ENCODE data around the gene PRRG1.
"Not testable (repeated sequence)": the region's sequence is repeated elsewhere in the genome, so short reads cannot be mapped to it uniquely, and the experiment has no call there.

PRRG1 gene

DNA sequence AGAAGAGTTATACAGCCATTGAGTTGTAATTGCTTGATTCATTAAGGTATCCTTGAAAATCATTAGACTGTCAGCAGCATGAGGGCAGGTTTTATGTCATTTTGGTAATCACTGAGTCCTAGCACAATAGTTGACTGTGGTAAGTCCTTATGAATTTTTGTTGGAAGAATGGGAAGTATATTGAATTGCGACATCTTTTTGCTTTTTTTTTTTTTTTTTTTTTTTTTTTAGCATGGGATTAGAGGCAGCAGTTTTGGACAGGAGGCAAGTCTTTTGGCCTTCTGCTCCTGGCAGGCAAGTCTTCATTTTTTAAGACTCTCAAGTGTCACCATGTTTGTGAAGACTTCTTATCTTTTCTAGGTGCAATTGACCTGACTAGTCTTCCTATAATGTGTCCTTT is 29.7 kb downstream of the PRRG1 start:
- DNase-seq = no peak

DNA sequence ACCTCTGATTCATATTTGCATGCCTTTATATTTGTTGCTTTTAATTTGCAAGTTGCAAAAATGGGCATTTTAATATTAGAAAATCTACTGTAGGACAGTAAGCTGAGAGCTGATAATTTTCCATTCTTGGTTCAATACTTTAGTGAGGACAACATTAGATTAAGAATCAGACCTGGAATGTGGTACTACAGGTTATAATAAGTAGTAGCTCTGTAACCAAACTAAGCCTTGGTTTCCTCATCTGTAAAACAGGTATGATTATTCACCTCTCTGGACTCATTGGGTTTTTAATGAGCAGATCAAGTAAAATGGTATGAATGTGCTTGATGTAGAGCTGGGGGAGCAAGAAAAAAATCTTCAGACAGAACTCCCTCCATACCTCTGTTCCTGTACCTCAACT is 31.1 kb downstream of the PRRG1 start:
- no peak for DNase-seq

DNA sequence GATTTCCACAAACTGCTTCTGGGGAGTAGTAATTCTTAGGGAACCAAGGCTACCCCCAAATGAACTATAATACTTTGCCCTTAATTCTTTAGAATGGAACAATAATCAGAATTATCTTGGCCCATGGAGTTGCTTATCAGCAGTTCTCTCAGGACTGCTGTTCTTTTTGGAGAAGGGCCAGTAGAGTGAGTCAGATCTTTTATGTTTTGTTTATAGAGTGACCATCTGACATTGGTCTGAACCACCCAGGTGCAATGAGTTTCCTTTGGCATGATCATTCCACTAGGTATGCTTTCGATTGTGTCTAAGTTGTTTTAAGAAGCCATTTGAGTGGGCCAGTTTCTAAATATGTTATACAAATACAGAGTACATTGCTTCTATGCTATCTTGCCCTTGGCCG is 31.8 kb downstream of the PRRG1 start:
- DNase-seq = no peak

DNA sequence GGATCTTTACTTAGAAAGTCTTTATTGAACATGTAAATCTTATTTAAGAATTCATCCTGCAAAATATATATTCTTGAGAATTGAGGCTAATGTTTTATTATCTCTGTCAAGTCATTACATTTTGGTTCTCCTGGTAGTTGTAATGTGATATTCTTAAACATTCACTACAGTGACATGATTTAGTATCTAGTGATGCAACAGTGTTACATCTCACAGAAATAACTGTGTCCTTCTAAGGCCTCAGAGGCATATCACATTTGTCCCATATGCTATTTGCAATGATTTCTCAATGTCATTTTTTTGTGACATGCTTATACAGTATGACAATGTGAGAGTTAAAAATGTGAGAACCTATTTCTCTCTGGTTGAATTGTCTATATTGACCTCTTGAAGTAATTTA is 34.1 kb downstream of the PRRG1 start:
- no peak for DNase-seq

DNA sequence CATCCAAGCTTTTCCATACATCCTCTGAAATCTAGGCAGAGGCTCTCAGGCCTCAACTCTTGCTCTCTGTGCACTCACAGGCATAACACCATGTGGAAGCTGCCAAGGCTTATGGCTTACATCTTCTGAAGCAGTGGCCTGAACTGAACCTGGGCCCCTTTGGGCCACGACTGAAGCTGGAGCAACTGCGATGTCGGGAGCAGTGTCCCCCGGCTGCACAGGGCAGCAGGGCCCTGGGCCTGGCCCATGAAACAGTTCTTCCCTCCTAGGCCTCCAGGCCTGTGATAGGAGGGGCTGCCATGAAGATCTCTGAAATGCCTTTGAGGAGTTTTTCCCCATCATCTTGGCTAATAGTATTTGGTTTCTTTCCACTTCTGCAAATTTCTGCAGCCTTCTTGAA is 39.2 kb downstream of the PRRG1 start:
- DNase-seq = no peak

DNA sequence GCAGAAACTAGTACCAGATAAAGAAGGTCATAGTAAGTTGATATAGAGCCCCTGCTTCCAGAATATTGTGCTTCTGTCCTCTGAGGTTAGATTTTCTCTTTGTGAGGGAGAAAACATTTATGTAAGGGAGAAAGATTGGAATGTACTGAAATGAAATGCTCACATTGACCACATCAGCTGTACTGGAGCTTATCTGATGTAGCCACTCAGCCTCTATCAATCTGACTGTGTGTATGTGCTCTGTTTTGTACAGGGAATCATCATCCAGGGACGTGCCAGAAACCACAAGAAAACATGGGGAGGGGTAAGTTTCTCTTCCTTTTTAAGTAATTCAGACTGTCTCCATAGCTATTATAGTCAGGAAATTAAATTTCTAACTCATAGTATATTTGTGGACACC is 56.8 kb downstream of the PRRG1 start:
- DNase-seq = no peak

DNA sequence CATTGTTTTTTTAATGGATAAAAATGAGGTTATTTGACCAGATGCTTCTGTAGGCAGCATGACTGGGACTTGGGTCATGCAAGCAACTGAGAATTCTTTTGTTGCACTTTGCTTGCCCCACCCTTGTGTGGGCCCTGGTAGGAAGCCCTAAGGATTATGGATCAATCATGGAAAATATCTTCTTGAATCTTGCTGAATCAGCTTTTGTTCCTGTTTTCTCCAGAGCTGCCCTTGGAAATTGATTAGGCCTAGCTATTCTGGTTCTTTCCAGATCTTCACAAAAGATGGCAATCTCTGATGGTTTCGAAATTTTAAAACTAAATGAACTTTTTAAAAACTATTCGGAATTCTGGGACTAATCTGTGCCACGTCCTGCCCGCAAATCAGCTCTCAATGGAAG is 58.6 kb downstream of the PRRG1 start:
- no peak for DNase-seq

DNA sequence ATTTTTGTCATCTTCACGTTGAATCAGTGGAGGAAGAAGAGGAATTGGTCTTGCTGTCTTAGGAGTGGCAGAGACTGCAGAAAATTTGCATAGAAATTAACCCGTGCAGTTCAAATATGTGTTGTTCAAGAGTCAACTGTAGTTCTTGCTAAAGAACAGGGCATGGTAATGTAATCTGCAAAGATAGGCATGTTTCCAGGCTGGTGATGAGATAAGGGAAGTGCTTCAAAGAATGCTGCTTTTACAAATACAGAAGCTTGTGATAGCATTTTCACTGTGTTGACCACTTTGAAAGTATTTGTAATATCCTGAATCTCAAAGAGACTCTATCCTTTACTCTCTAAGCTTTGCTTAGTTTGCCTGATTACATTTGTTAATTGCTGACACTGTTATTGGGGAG is 60.1 kb downstream of the PRRG1 start:
- no peak for DNase-seq

DNA sequence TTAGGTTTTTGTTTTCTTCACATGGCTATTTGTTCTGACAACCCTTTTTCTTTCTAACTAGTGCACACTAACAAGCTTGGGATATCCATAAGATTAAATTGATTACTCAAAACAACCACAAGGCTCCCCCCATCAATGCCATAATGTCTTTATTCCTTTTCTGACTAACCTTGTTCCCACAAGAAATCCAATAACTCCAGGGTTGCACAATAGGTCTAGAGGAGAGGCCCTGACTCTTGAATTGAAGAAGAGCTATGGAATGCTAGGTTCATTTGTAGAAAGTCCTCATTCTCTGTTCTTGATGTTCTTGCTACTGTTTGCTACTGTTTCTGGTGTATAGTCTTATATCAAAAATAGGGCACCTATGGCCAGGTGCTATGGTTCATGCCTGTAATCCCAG is 71.0 kb downstream of the PRRG1 start:
- DNase-seq = no peak

DNA sequence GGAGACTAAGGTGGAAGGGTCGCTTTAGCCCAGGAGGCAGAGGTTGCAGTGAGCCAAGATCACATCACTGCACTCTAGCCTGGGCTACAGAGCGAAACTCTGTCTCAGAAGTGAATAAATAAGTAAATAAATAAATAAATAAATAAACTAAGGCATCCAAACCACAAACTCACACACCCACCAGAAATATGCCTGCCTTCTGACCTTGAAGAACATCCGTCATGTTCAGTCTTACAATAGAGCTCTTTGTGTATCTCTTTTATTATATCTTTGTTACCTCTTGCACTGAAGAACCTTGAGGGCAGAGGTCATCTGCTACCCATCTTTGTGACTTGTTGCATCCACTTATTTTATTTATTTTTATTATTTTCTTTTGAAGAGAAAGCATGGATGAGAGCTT is 71.6 kb downstream of the PRRG1 start:
- DNase-seq = no peak

DNA sequence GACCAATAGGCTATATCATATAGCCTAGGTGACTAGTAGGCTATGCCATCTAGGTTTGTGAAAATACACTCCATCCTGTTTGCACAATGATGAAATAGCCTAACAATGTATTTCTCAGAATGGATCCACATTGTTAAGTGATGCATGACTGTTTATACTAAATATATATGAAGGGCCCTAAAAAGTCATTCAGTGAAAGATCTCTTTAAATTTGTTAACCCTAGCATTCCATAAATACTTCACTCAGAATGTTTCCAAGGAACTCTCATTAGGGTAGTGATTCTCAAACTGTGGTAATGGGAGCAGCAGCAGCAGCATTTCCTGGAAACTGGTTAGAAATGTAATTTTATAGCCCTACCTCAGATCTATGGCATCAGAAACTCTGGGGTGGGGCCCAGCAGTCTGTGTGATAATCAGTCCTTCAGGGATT is 74.9 kb downstream of the PRRG1 start:
- DNase-seq = no peak

DNA sequence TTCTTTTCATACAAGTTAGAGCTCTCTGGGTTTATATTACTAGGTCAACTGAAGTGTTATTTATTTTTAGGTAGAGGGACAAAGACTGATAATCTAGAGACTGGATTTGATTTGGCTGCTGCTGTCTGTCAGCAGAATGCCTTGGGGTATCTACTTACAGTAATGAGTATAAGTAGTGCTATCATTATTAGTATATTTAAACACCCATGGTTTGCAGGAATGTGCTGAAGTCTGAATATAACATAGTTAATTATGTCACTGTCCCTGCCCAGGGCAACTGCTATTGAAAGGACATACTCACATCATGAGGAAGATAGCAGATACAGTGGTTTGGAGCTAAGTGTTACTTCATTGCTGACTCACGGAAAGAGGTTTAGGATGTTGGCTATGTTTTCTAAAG is 76.2 kb downstream of the PRRG1 start:
- no peak for DNase-seq

DNA sequence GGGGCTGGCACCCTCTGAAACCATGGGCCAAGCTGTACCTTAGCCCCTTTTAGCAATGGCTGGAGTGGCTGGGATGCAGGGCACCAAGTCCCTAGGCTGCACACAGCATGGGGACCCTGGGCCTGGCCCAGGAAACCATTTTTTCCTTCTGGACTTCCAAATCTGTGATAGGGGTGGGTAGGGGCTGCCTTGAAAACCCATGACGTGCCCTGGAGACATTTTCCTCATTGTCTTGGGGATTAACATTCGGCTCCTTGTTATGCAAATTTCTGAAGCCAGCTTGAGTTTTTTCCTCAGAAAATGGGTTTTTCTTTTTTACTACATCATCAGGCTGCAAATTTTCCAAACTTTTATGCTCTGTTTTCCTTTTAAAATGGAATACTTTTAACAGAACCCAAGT is 79.8 kb downstream of the PRRG1 start:
- not testable (repeated sequence) for DNase-seq

DNA sequence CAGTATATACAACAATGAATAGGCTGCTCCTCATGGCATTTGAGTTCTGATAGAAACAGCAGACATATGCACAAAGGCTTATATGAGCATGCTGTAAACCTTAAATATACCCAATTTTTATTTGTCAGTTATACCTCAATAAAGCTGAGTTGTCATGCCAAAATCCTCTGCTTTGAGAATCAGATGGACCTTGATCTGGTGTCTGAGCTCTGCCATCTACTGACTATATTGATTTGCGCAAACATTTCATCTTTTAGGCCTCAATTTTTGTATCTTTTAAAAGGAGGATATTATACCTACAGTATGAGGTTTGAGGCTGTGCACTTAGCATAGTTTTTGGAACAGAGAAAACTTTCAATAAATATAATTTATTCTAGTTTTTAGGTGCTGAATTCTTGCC is 85.2 kb downstream of the PRRG1 start:
- DNase-seq = no peak

DNA sequence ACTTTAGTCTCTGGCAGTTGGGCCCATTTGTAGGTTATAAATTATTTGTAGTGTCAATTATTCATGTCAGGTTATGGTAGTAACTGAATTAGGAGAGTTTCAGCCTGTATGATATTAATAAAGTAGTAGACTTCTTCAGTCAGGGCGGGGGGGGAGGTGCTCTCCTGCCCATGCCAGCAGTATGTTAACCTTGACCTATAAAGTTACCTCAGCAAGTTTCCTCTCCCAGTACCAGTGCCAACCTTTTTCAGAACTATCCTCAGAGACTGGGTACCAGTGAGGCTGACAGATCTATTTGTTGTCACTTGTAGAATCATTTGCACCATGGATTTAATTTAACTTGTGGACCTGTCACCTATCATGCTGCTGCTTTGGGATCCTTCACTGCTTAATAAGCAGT is 88.0 kb downstream of the PRRG1 start:
- DNase-seq = no peak

DNA sequence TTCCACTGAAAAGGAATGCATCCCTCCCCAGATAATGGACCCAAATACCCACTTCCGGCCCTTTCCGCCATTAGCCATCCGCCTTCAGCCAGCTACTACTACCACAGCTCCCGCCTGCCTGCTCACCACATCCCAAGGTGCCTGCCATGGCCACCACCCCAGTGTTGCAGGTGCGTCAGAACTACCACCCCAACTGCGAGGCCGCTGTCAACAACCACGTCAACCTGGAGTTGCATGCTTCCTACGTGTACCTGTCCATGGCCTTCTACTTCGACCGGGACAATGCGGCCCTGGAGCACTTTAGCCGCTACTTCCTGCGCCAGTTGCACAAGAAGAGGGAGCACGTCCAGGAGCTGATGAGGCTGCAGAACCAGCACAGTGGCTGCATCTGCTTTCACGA is 92.2 kb downstream of the PRRG1 start:
- no peak for DNase-seq

DNA sequence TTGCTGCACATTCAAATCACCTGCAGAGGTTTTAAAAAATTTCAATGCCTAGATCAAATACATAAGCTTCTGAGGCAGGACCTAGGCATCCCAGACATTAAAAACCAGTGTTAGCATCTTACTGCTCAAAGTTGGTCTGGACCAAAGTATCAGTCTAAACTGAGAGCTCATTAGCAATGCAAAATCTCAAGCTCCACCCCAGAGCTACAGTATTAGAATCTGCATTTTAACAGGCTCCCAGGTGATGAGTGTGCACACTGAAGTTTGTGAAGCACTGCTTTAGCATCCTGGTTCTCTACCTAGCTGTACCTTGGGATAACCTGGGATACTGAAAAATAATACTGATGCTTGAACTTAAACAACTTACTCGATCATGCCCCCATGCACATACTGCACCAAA is 96.0 kb downstream of the PRRG1 start:
- DNase-seq = no peak

DNA sequence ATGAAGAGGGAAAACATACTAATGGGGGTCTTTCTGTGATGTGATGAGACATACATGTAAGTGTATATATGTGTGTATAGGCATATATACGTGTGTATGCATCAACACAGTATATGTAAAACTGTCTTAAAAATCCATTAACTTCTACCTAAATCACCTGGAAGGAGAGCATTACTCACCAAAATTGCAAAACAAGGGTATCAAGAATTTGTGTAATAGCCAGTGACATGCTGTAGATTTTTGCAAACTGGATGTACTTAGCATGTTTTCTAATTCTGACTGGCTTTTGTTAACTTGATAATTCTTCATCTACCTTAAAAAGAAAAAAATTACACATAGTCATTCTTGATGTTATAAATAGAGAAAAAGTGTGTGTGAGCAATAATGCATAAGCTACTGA is 104.7 kb downstream of the PRRG1 start:
- DNase-seq = no peak

DNA sequence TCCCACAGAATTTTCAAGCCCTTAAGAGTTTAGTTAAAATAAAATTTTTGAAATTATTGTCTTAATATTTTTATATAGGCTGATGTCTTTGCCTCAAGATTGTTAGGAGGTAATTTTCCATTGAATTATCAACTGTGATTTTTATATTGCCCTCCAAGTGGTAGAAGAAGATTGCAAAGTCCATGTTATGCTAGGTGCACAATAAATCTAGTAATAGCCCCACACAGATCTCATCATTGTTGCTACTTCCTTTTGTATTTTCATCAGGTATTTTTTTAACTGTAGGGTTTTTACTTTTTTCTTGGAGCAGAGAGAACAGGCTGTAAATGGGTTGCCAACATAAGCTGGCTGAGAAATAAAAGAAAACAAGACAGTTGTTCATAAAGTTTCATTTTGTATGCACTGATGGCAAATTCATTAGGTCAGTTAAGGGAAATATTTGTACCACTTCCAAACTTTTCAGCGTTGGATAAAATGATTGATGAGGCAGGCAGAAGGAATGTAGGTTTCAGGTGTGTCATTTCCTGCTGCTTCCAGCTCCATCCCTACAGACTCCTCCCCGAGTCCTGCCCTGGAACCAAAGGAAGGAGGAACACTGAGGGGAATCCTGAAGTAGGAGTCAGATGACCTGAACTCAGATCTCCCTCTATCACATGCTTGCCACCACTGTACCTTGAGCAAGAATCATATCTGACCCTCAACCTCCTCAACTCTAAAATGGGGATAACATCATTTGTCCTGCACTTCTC is 105.5 kb downstream of the PRRG1 start:
- no peak for DNase-seq

DNA sequence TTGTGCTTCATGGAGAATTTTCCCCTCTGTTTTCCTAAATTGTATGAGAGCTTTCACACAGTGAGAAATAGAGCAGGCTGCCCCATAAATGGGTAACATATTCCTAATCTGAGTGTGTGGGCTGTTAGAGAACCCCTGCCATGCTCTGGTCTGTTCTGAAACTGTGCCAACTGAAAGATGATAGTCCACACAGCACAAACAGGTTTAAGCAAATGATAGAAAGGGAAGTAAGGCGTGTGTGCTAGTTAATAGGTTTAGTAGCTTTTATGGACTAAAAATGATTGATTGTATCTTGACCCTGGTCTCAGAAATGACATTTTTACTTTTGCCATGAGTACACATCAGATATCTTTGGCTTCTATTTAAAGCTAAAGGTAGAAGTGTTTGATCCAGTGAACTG is 106.2 kb downstream of the PRRG1 start:
- no peak for DNase-seq

DNA sequence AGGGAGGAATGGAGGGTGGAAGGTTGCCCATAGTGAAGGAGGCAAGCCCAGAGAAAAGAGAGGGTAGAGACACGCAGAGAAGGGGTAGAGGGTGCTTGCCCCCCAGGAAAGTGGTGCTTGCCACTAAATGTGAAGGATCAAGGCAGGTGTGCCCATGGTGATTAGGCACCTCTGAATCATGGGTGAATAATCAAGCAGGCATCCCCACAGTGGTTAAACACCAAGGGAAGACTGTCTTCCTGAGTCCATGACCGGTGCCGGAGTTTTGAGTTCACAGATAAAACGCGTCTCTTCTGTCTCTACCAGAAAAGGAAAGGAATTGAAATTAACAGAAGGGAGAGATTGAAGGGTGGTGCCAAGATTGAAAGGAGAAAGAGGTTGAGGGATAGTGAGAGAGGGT is 111.1 kb downstream of the PRRG1 start:
- DNase-seq = not testable (repeated sequence)

DNA sequence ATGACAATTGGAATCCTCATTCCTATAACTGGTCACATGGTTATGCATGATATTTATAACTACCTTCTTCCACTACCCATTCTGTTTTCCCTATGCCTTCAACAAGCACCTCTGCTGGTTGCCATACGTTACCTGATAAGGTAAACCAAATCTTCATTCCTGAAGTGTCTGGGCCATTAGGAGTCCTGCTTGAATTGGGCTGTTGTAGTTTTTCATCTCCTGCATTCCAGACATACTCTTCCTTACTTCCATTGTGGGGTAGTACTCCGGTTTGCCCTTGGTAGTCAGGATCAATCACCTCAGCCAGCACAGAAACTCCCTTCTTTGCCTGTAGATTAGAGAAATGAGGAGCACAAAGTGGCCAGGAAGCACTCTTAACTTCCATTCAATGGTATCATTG is 113.2 kb downstream of the PRRG1 start:
- no peak for DNase-seq

DNA sequence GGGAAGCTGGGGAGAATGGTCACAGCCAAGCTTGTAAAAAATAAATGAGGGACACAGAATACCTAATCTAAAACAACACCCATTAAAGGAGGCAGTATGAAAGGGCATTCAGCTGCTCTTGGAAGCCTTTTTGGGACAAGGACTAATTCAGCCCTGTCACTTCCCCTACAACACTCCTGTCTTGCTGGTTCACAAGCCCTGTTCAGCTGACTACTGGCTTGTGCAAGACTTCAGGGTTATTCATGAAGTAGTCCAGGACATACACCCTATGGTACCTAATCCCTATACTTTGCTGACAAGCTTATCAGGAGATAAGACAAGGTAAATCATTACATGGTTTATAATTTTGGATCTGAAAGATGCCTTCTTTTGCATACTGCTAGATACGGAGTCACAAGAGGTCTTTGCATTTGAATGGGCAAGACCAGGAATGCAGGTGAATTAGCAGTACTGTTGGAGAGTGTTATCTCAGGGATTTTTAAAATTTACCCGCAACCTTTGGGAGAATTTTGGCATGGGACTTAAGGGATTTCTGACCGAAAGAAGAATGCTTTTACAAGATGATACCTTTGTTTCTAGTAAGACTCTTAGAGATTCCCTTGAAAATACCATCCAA is 119.1 kb downstream of the PRRG1 start:
- no peak for DNase-seq

DNA sequence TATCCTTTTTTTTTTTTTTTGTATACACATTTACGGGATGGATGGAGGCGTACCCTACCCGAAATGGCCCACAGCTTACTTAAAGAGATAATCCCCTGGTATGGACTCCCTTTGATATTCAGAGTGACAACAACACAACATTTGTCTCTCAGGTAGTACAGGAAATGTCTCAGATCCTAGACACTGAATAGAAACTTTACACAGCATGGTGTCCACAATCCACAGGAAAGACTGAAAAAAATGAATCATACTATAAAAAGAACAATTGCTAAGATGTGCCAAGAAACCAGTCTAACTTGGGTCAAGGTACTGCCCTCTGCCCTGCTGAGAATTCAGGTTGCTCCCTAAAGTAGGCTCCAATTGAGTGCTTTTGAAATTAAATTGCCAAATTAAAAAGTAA is 121.5 kb downstream of the PRRG1 start:
- DNase-seq = no peak

DNA sequence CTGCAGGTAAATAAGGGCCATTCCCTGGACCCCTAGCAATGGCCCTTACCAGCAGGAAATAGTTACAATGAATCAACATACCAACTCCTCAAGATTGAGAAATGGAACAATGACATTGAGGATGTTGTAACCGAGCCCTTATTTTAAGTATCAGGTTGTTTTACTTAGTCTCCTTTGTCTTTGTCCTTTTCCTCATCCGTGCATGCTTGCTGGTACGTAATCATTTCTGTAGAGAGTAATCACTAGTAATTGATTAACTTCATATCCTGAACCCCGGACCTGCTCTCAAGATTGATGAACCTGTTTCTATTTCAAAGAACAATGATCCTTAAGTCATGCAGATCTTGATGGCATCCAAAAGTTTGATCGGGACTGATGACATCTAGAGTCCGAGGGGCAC is 123.7 kb downstream of the PRRG1 start:
- no peak for DNase-seq
